Adrenal gland (tissue), 12 donors: Measurements from ENCODE around the gene CPO. TPM values are rescaled to one million over a fixed set of nuclear protein-coding genes. Genes with fewer than 3 reads are reported as not detected.

Experiments
- DNase-seq, 7 donors: peaks; one replicate each; pipeline ENCODE4 v3.0.0-alpha.2; 2019 to 2020
- H3K27ac ChIP-seq, 5 donors: fragments of 200-600 bp; sonication (generic) in 4 of 5; 1 replicate in 3 of 5; 2 replicates in 2 of 5; pipeline versions ENCODE4 v1.5.1 to v1.8.0; 2016 to 2020; ENCODE audit warnings: mild to moderate bottlenecking in 1 of 5
- H3K27me3 ChIP-seq: fragments of 200-600 bp; 2 replicates; pipeline ENCODE4 v1.8.0; 2021
- H3K36me3 ChIP-seq, 2 donors: fragments of 200-600 bp; replicated peaks in 1 of 2; 1 replicate in 1 of 2; 2 replicates in 1 of 2; pipeline versions ENCODE4 v1.5.1 to v1.8.0; 2018 to 2022
- H3K4me1 ChIP-seq, 2 donors: fragments of 200-600 bp; replicated peaks in 1 of 2; 1 replicate in 1 of 2; 2 replicates in 1 of 2; pipeline versions ENCODE4 v1.5.1 to v1.8.0; 2018 to 2021
- H3K4me3 ChIP-seq, 4 donors: fragments of 200-600 bp; sonication (generic) in 3 of 4; one replicate each; pipeline ENCODE4 v1.5.1; 2016 to 2018
- H3K9me3 ChIP-seq, 3 donors: fragments of 200-600 bp; sonication (generic) in 1 of 3; replicated peaks in 1 of 3; 1 replicate in 2 of 3; 2 replicates in 1 of 3; pipeline versions ENCODE4 v1.5.1 to v1.8.0; 2016 to 2021
- CTCF ChIP-seq, 6 experiments: fragments of 450-650 bp in 4 of 6; fragments of 200-600 bp in 2 of 6; sonication (generic) in 1 of 6; IDR thresholded peaks; 1 replicate in 5 of 6; 2 replicates in 1 of 6; pipeline versions ENCODE4 v1.5.1 to v1.8.0; 2016 to 2021; ENCODE audit warnings: antibody characterized with exemption in 6 of 6, mild to moderate bottlenecking in 2 of 6, moderate library complexity in 1 of 6
- POLR2A ChIP-seq, 2 donors: fragments of 450-650 bp; IDR thresholded peaks; one replicate each; pipeline ENCODE4 v1.6.1; 2017; ENCODE audit warnings: antibody characterized with exemption in 2 of 2, mild to moderate bottlenecking in 2 of 2, moderate library complexity in 1 of 2
- WGBS, 4 donors: extraction: QIAGEN DNeasy Blood & Tissue Kit in 2 of 4; methylation state at CpG; one replicate each; pipeline versions ENCODE4 v1.1.5 to v1.1.7; 2013 to 2017; 5-methylcytosine and 5-hydroxymethylcytosine counted together
- intact Hi-C, 2 donors: fragments of 100-400 bp; cut with DNase I; formaldehyde crosslinking; loops; one replicate each; pipeline versions ENCODE4 v1.14.1 to v1.15.0; 2022 to 2023
- polyA plus RNA-seq, 3 donors: library from polyadenylated mRNA; stranded (reverse); fragments of 200-250 nt in 2 of 3; fragments of 350-450 nt in 1 of 3; fragmentation: Illumina TruSeq in 1 of 3; extraction: RNeasy Lipid Tissue Mini Kit (QIAGEN cat#74804) in 1 of 3; gene quantifications; one replicate each; pipeline ENCODE4 v1.2.3, GENCODE V29; 2013 to 2014
- total RNA-seq, 9 donors: library from RNA; depleted of rRNA in 4 of 9; stranded (reverse); fragments of >200 nt in 4 of 9; fragments of 120-200 nt in 1 of 9; fragmentation: NEBNext Ultra II Directional in 1 of 9; extraction: Animal tissue kit (Norgen Biotek cat#: 25700) in 1 of 9; gene quantifications; one replicate each; pipeline versions ENCODE4 v1.1.0 to v1.2.4, GENCODE V29; 2013 to 2023
- donor health status: healthy with polysubstance abuse.
- donor health status: Bipolar disorder and iron deficiency.
- donor health status: DM: yes; HTN: yes; CAD: no.
- donor health status: DM: no; HTN: no; CAD: no.
- donor health status: DM: no; HTN: no; CAD: no.
- donor health status: DM: yes; HTN: yes; CAD: no.

Gene CPO
- total and polyA plus RNA-seq, 12 donors = 0.24 to 13.5 (median 0.57) TPM; not detected in 1

GRCh38 chr2:207008105-207008990 lies 69.0 kb downstream of the CPO start:
- no peak overlapping the region for H3K4me3 ChIP-seq
- H3K36me3 ChIP-seq = no peaks in the 10 kb centered on the region
- DNase-seq = no peak
- peak in 1 of 6 experiments; percentile 22 for TF ChIP-seq CTCF (IDR thresholded peaks at IDR 0.05)
- no peak for TF ChIP-seq POLR2A (IDR thresholded peaks at IDR 0.05)
- H3K27me3 ChIP-seq = no peaks in the 10 kb centered on the region
- 40 to 62% (median 46%) methylated on average over 1 of the region's 1 CpG for WGBS, 4 donors
- H3K27ac ChIP-seq = no peak overlapping the region
- no peaks in the 10 kb centered on the region for H3K4me1 ChIP-seq
- H3K9me3 ChIP-seq = no peaks in the 10 kb centered on the region
- intact Hi-C loops = no loop called here

GRCh38 chr2:207012461-207012860 lies 73.1 kb downstream of the CPO start:
- 38 to 90% (median 44%) methylated on average over 1 of the region's 1 CpG for WGBS, 4 donors
- no peaks in the 10 kb centered on the region for H3K36me3 ChIP-seq
- intact Hi-C loops = no loop called here
- H3K27ac ChIP-seq = no peak overlapping the region
- no peaks in the 10 kb centered on the region for H3K27me3 ChIP-seq
- DNase-seq = no peak
- no peak overlapping the region for H3K4me3 ChIP-seq
- no peaks in the 10 kb centered on the region for H3K4me1 ChIP-seq
- TF ChIP-seq CTCF (IDR thresholded peaks at IDR 0.05) = no peak
- TF ChIP-seq POLR2A (IDR thresholded peaks at IDR 0.05) = no peak
- no peaks in the 10 kb centered on the region for H3K9me3 ChIP-seq

GRCh38 chr2:207014424-207014823 lies 75.1 kb downstream of the CPO start:
- 80 to 88% (median 82%) methylated on average over 2 of the region's 2 CpGs for WGBS, 4 donors
- intact Hi-C loops = no loop called here

GRCh38 chr2:207015901-207016300 lies 76.6 kb downstream of the CPO start:
- TF ChIP-seq POLR2A (IDR thresholded peaks at IDR 0.05) (no peak), CTCF (IDR thresholded peaks at IDR 0.05) (no peak)
- H3K36me3 ChIP-seq = no peaks in the 10 kb centered on the region
- H3K4me3 ChIP-seq = no peak overlapping the region
- intact Hi-C loops = no loop called here
- H3K4me1 ChIP-seq = no peaks in the 10 kb centered on the region
- H3K27ac ChIP-seq = no peak overlapping the region
- no peak for DNase-seq
- no peaks in the 10 kb centered on the region for H3K27me3 ChIP-seq
- no peaks in the 10 kb centered on the region for H3K9me3 ChIP-seq
- 48 to 71% (median 57%) methylated on average over 3 of the region's 3 CpGs for WGBS, 4 donors

More at GRCh38 chr2:207014424-207014823, 75.1 kb downstream of the CPO start:
- H3K36me3 ChIP-seq = no peaks in the 10 kb centered on the region
- no peak overlapping the region for H3K27ac ChIP-seq
- no peak for TF ChIP-seq POLR2A (IDR thresholded peaks at IDR 0.05)
- H3K4me3 ChIP-seq = no peak overlapping the region
- H3K27me3 ChIP-seq = no peaks in the 10 kb centered on the region
- H3K9me3 ChIP-seq = no peaks in the 10 kb centered on the region
- H3K4me1 ChIP-seq = no peaks in the 10 kb centered on the region
- no peak for DNase-seq

Other genes with a start within 250 kb of the CPO start
- not detected for gene DYTN, start 221.1 kb upstream of the CPO start, total RNA-seq
- gene DYTN, start 221.1 kb upstream of the CPO start, polyA plus RNA-seq = not detected
- gene MDH1B, start 174.2 kb upstream of the CPO start, total RNA-seq = 1 to 10 TPM in 8 of 9 donors, under 1 TPM in 1; 0.88 to 3.7 (median 2.4) TPM
- 1 to 10 TPM; 1.5 to 6.9 (median 3.1) TPM for gene MDH1B, start 174.2 kb upstream of the CPO start, polyA plus RNA-seq
- gene FASTKD2, start 173.9 kb upstream of the CPO start, total RNA-seq = 10 to 100 TPM; 15.1 to 63.8 (median 27.9) TPM
- 10 to 100 TPM in 2 of 3 donors, 1 to 10 TPM in 1; 8.4 to 59.8 (median 10.2) TPM for gene FASTKD2, start 173.9 kb upstream of the CPO start, polyA plus RNA-seq
- 10 to 100 TPM; 11.0 to 45.9 (median 18.7) TPM for gene KLF7, start 226.4 kb downstream of the CPO start, total RNA-seq
- gene KLF7, start 226.4 kb downstream of the CPO start, polyA plus RNA-seq = 10 to 100 TPM in 1 of 3 donors, 1 to 10 TPM in 2; 3.6 to 17.0 (median 6.8) TPM